PC-3 (cell line): Measurements from ENCODE around the gene RRAGB.

Experiments used
- CTCF ChIP-seq: fragments of 300-600 bp; sonication (generic); conservative IDR thresholded peaks from 2 replicates; pipeline ENCODE4 v1.5.1; 2017; ENCODE audit warnings: antibody characterized with exemption, low read depth, mild to moderate bottlenecking, low read length
- EZH2 ChIP-seq: fragments of 300-600 bp; sonication (generic); IDR thresholded peaks from one replicate; pipeline ENCODE4 v1.6.1; 2017; ENCODE audit warnings: antibody characterized with exemption, mild to moderate bottlenecking, low read length; ENCODE audit not compliant: unreplicated experiment
- EZH2phosphoT487 ChIP-seq: fragments of 300-600 bp; sonication (generic); IDR thresholded peaks from 2 replicates; pipeline ENCODE4 v1.6.1; 2018; ENCODE audit warnings: mild to moderate bottlenecking, antibody characterized with exemption, low read length, borderline replicate concordance

GRCh38 chrX:55759478-55759877, 41.9 kb downstream of the RRAGB start:
- no peak for TF ChIP-seq CTCF
- no peak for TF ChIP-seq EZH2
- no peak for TF ChIP-seq EZH2phosphoT487
